ENCODE measurements around the gene CAPS. TPM values are rescaled to one million over a fixed set of nuclear protein-coding genes. Genes with fewer than 3 reads are reported as not detected.

The CAPS gene
- total and polyA plus RNA-seq, 2 experiments from 2014 or later, result 15.5 to 17.8 TPM

GRCh38 chr19:5953680-5954213, 39.7 kb downstream of the CAPS start:
- no peak for DNase-seq (ENCODE audit: low spot score)
- no peak for TF ChIP-seq CTCF (IDR thresholded peaks at IDR 0.05; ENCODE audit: poor library complexity)
- no peak for TF ChIP-seq EZH2phosphoT487 (IDR thresholded peaks at IDR 0.05; ENCODE audit: low read depth, severe bottlenecking, unreplicated experiment)
- no peak for TF ChIP-seq EZH2 (IDR thresholded peaks at IDR 0.05; ENCODE audit: borderline replicate concordance)
- no peaks in the 10 kb centered on the region for H3K9me2 ChIP-seq (replicated peaks; ENCODE audit: insufficient read depth)
- H3K4me3 ChIP-seq, result no peak overlapping the region
- no peaks in the 10 kb centered on the region for H3K9me3 ChIP-seq (ENCODE audit: low read depth)
- 73% methylated on average over 17 of the region's 17 CpGs for WGBS (ENCODE audit: low lambda C conversion rate, missing lambda C conversion rate)
- no peaks in the 10 kb centered on the region for H3K27me3 ChIP-seq
- peaks cover 95% of the 10 kb centered on the region for H3K79me2 ChIP-seq
- H3K4me1 ChIP-seq (ENCODE audit: insufficient read depth), result peaks cover 89% of the 10 kb centered on the region
- peaks cover 72% of the 10 kb centered on the region for H4K20me1 ChIP-seq (ENCODE audit: insufficient read depth, poor library complexity, severe bottlenecking)
- no peak overlapping the region for H2AFZ ChIP-seq
- H3K27ac ChIP-seq, result peak overlapping the region; percentile 82
- peak overlapping the region; percentile 71 for H3K4me2 ChIP-seq
- H3K36me3 ChIP-seq (replicated peaks; ENCODE audit: insufficient read depth, low read depth), result no peaks in the 10 kb centered on the region

GRCh38 chr19:5954293-5954692, 40.2 kb downstream of the CAPS start:
- Histone ChIP-seq H3K27ac (peak overlapping the region; percentile 82), H3K9me2 (replicated peaks; ENCODE audit: insufficient read depth) (no peaks in the 10 kb centered on the region), H3K9me3 (ENCODE audit: low read depth) (no peaks in the 10 kb centered on the region), H3K79me2 (peaks cover 95% of the 10 kb centered on the region), H4K20me1 (ENCODE audit: insufficient read depth, poor library complexity, severe bottlenecking) (peaks cover 76% of the 10 kb centered on the region), H2AFZ (no peak overlapping the region), H3K4me2 (peak overlapping the region; percentile 71), H3K4me1 (ENCODE audit: insufficient read depth) (peaks cover 87% of the 10 kb centered on the region), H3K4me3 (no peak overlapping the region), H3K36me3 (replicated peaks; ENCODE audit: insufficient read depth, low read depth) (no peaks in the 10 kb centered on the region), H3K27me3 (no peaks in the 10 kb centered on the region)
- TF ChIP-seq EZH2 (IDR thresholded peaks at IDR 0.05; ENCODE audit: borderline replicate concordance) (no peak), EZH2phosphoT487 (IDR thresholded peaks at IDR 0.05; ENCODE audit: low read depth, severe bottlenecking, unreplicated experiment) (no peak), CTCF (IDR thresholded peaks at IDR 0.05; ENCODE audit: poor library complexity) (no peak)
- 51% methylated on average over 6 of the region's 6 CpGs for WGBS (ENCODE audit: low lambda C conversion rate, missing lambda C conversion rate)
- no peak for DNase-seq (ENCODE audit: low spot score)

GRCh38 chr19:5955636-5955935, 41.5 kb downstream of the CAPS start:
- peaks cover 83% of the 10 kb centered on the region for H4K20me1 ChIP-seq (ENCODE audit: insufficient read depth, poor library complexity, severe bottlenecking)
- peak overlapping the region; percentile 71 for H3K4me2 ChIP-seq
- H3K27me3 ChIP-seq, result no peaks in the 10 kb centered on the region
- TF ChIP-seq CTCF (IDR thresholded peaks at IDR 0.05; ENCODE audit: poor library complexity), result no peak
- no peak for TF ChIP-seq EZH2phosphoT487 (IDR thresholded peaks at IDR 0.05; ENCODE audit: low read depth, severe bottlenecking, unreplicated experiment)
- no peak for TF ChIP-seq EZH2 (IDR thresholded peaks at IDR 0.05; ENCODE audit: borderline replicate concordance)
- no peaks in the 10 kb centered on the region for H3K9me2 ChIP-seq (replicated peaks; ENCODE audit: insufficient read depth)
- H3K79me2 ChIP-seq, result peaks cover 95% of the 10 kb centered on the region
- H2AFZ ChIP-seq, result no peak overlapping the region
- 71% methylated on average over 3 of the region's 3 CpGs for WGBS (ENCODE audit: low lambda C conversion rate, missing lambda C conversion rate)
- DNase-seq (ENCODE audit: low spot score), result no peak
- H3K9me3 ChIP-seq (ENCODE audit: low read depth), result no peaks in the 10 kb centered on the region
- H3K27ac ChIP-seq, result peak overlapping the region; percentile 82
- H3K36me3 ChIP-seq (replicated peaks; ENCODE audit: insufficient read depth, low read depth), result no peaks in the 10 kb centered on the region
- peaks cover 92% of the 10 kb centered on the region for H3K4me1 ChIP-seq (ENCODE audit: insufficient read depth)
- H3K4me3 ChIP-seq, result no peak overlapping the region

- no peak for TF ChIP-seq EZH2phosphoT487 (IDR thresholded peaks at IDR 0.05; ENCODE audit: low read depth, severe bottlenecking, unreplicated experiment)
- no peak for TF ChIP-seq EZH2 (IDR thresholded peaks at IDR 0.05; ENCODE audit: borderline replicate concordance)
- no peak for TF ChIP-seq CTCF (IDR thresholded peaks at IDR 0.05; ENCODE audit: poor library complexity)
- Histone ChIP-seq H3K27ac (peak overlapping the region; percentile 82), H3K4me3 (no peak overlapping the region), H3K9me3 (ENCODE audit: low read depth) (no peaks in the 10 kb centered on the region), H2AFZ (no peak overlapping the region), H3K27me3 (no peaks in the 10 kb centered on the region), H3K4me1 (ENCODE audit: insufficient read depth) (peaks cover 92% of the 10 kb centered on the region), H3K36me3 (replicated peaks; ENCODE audit: insufficient read depth, low read depth) (no peaks in the 10 kb centered on the region), H3K79me2 (peaks cover 95% of the 10 kb centered on the region), H3K4me2 (no peak overlapping the region), H3K9me2 (replicated peaks; ENCODE audit: insufficient read depth) (no peaks in the 10 kb centered on the region), H4K20me1 (ENCODE audit: insufficient read depth, poor library complexity, severe bottlenecking) (peaks cover 83% of the 10 kb centered on the region)
- WGBS (ENCODE audit: low lambda C conversion rate, missing lambda C conversion rate), result 61% methylated on average over 3 of the region's 3 CpGs
- DNase-seq (ENCODE audit: low spot score), result no peak
Measured at GRCh38 chr19:5956323-5956722, 42.3 kb downstream of the CAPS start.

All from hepatocyte (in vitro differentiated cells).